Osteoblast (primary cell): Measurements from ENCODE around the gene CIP2A. TPM values are rescaled to one million over a fixed set of nuclear protein-coding genes. Genes with fewer than 3 reads are reported as not detected.

ENCODE experiments used
- DNase-seq: peaks from one replicate; pipeline ENCODE4 v3.0.0; 2011; ENCODE audit warnings: low spot score, mixed read lengths; ENCODE audit not compliant: insufficient read length; ENCODE audit errors: missing footprints
- H2AFZ ChIP-seq: 2 replicates; pipeline ENCODE4 v1.6.0; 2011; ENCODE audit warnings: mild to moderate bottlenecking, low read length
- H3K27ac ChIP-seq: 2 replicates; pipeline ENCODE4 v1.5.1; 2011; ENCODE audit warnings: mild to moderate bottlenecking, low read depth, low read length, moderate library complexity
- H3K27me3 ChIP-seq: 2 replicates; pipeline ENCODE4 v1.6.0; 2012; ENCODE audit warnings: mild to moderate bottlenecking, control low read depth, inconsistent platforms, low read length, moderate library complexity; ENCODE audit not compliant: insufficient read depth
- H3K36me3 ChIP-seq: 2 replicates; pipeline ENCODE4 v1.5.1; 2011; ENCODE audit warnings: mild to moderate bottlenecking, low read length, control low read depth, moderate library complexity; ENCODE audit not compliant: insufficient read depth
- H3K4me1 ChIP-seq: 2 replicates; pipeline ENCODE4 v1.5.1; 2011; ENCODE audit warnings: mild to moderate bottlenecking, low read length, control low read depth, moderate library complexity; ENCODE audit not compliant: insufficient read depth
- H3K4me2 ChIP-seq: 2 replicates; pipeline ENCODE4 v1.6.0; 2011; ENCODE audit warnings: mild to moderate bottlenecking, low read length; ENCODE audit not compliant: insufficient read depth
- H3K4me3 ChIP-seq: fragments of 200-600 bp; sonication (generic); 3 replicates; pipeline ENCODE4 v1.5.1; 2012; ENCODE audit warnings: mild to moderate bottlenecking, low read length, inconsistent platforms; ENCODE audit not compliant: insufficient read depth
- H3K79me2 ChIP-seq: 2 replicates; pipeline ENCODE4 v1.6.0; 2012; ENCODE audit warnings: mild to moderate bottlenecking, low read length, control low read depth, inconsistent platforms; ENCODE audit not compliant: insufficient read depth
- H3K9me3 ChIP-seq: 2 replicates; pipeline ENCODE4 v1.5.1; 2011; ENCODE audit warnings: low read depth, low read length, control low read depth
- H4K20me1 ChIP-seq: 2 replicates; pipeline ENCODE4 v1.6.0; 2012; ENCODE audit warnings: mild to moderate bottlenecking, low read length, control low read depth; ENCODE audit not compliant: insufficient read depth
- total RNA-seq: library from RNA; depleted of rRNA; stranded (reverse); fragments of >200 nt; gene quantifications from 2 replicates; pipeline ENCODE4 v1.2.3, GENCODE V29; 2012
- TF ChIP-seq, protein P1 (sequence below): IDR thresholded peaks from 2 replicates; pipeline ENCODE4 v1.5.1; 2011; ENCODE audit warnings: mild to moderate bottlenecking, low read depth, low read length, moderate library complexity; ENCODE audit errors: extremely low read depth

The CIP2A gene
- total RNA-seq, 1 donor: 6.9 TPM

- H3K9me3 ChIP-seq: no peaks in the 10 kb centered on the region
- TF ChIP-seq, protein P1, sequence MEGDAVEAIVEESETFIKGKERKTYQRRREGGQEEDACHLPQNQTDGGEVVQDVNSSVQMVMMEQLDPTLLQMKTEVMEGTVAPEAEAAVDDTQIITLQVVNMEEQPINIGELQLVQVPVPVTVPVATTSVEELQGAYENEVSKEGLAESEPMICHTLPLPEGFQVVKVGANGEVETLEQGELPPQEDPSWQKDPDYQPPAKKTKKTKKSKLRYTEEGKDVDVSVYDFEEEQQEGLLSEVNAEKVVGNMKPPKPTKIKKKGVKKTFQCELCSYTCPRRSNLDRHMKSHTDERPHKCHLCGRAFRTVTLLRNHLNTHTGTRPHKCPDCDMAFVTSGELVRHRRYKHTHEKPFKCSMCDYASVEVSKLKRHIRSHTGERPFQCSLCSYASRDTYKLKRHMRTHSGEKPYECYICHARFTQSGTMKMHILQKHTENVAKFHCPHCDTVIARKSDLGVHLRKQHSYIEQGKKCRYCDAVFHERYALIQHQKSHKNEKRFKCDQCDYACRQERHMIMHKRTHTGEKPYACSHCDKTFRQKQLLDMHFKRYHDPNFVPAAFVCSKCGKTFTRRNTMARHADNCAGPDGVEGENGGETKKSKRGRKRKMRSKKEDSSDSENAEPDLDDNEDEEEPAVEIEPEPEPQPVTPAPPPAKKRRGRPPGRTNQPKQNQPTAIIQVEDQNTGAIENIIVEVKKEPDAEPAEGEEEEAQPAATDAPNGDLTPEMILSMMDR: no peak
- H4K20me1 ChIP-seq: no peaks in the 10 kb centered on the region
- no peak overlapping the region for H3K27ac ChIP-seq
- no peaks in the 10 kb centered on the region for H3K36me3 ChIP-seq
- H3K4me2 ChIP-seq: no peak overlapping the region
- no peak overlapping the region for H3K4me3 ChIP-seq
- H3K79me2 ChIP-seq: no peaks in the 10 kb centered on the region
- H3K27me3 ChIP-seq: no peaks in the 10 kb centered on the region
- H3K4me1 ChIP-seq: peaks cover 6% of the 10 kb centered on the region
- no peak for DNase-seq
- H2AFZ ChIP-seq: no peak overlapping the region
Observed at GRCh38 chr3:108602249-108602934, 13.2 kb upstream of the CIP2A start.

DNA sequence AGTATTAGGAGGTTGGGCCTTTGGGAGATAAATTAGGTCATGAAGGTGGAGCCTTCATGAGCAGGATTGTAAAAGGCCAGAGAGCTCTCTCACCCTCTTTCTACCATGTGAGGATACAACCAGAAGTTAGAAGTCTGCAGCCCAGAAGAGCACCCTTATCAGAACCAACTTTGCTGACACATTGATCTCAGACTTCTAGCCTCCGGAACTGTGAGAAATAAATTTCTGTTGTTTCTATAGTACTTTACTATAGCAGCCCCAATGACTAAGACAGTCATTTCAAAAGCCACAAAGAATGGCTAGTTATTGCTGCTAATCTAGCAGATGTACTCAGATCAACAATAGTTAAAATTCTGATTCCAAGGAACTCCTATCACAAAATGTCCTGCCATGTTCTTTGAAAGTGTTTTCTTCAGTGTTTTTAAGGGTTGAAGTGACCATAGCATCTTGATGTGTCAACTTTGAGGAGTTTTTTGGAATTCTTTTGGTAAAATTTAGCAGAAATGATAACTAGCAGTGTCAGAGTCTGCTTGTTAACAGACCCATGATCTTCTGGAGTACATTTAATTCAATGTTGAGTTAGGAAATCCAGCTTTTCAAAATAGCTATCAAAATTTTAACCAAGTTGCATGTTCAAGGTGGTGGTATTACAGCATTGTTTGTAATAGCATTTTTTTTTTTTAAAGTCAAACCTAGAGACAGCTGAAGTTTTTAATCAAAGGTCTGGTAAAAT is 10.6 kb upstream of the CIP2A start:
- Histone ChIP-seq H3K4me2 (no peak overlapping the region), H3K4me3 (no peak overlapping the region), H2AFZ (no peak overlapping the region), H3K36me3 (no peaks in the 10 kb centered on the region), H3K9me3 (no peaks in the 10 kb centered on the region), H3K79me2 (peaks cover 2% of the 10 kb centered on the region), H4K20me1 (no peaks in the 10 kb centered on the region), H3K4me1 (peaks cover 6% of the 10 kb centered on the region), H3K27me3 (no peaks in the 10 kb centered on the region), H3K27ac (no peak overlapping the region)
- TF ChIP-seq, protein P1: no peak
- peak; percentile 58 for DNase-seq

- H2AFZ ChIP-seq: no peak overlapping the region
- H3K9me3 ChIP-seq: no peaks in the 10 kb centered on the region
- H3K4me2 ChIP-seq: no peak overlapping the region
- no peaks in the 10 kb centered on the region for H3K4me1 ChIP-seq
- H4K20me1 ChIP-seq: no peaks in the 10 kb centered on the region
- no peak for DNase-seq
- H3K36me3 ChIP-seq: no peaks in the 10 kb centered on the region
- TF ChIP-seq, protein P1: no peak
- no peak overlapping the region for H3K4me3 ChIP-seq
- H3K27me3 ChIP-seq: no peaks in the 10 kb centered on the region
- no peak overlapping the region for H3K27ac ChIP-seq
- H3K79me2 ChIP-seq: peaks cover 2% of the 10 kb centered on the region
Observed at GRCh38 chr3:108598375-108598774, 9.1 kb upstream of the CIP2A start.

GRCh38 chr3:108595321-108595720 is 6.1 kb upstream of the CIP2A start:
- Histone ChIP-seq H2AFZ (no peak overlapping the region), H3K27me3 (no peaks in the 10 kb centered on the region), H3K4me3 (no peak overlapping the region), H3K4me2 (no peak overlapping the region), H4K20me1 (no peaks in the 10 kb centered on the region), H3K4me1 (peaks cover 5% of the 10 kb centered on the region), H3K9me3 (no peaks in the 10 kb centered on the region), H3K79me2 (peaks cover 9% of the 10 kb centered on the region), H3K27ac (no peak overlapping the region), H3K36me3 (no peaks in the 10 kb centered on the region)
- no peak for DNase-seq
- TF ChIP-seq, protein P1: no peak
